ENCODE results near the gene HBM.
"Not testable (repeated sequence)": the region's sequence is repeated elsewhere in the genome, so short reads cannot be mapped to it uniquely, and the experiment has no call there.

Gene HBM

DNA sequence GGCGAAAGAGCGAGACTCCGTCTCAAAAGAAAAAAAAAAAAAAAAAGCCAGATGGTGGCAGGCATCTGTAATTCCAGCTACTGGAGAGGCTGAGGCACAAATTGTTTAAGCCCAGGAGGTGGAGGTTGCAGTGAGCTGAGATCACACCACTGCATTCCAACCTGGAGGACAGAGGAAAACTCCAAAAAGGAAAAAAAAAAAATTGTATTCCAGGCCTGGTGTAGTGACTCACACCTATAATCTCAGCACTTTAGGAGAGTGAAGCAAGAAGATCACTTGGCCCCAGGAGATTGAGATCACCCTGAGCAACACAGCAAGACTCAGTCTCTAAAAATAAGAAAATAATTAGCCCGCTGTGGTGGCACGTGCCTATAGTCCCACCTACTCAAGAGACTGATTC lies 34.6 kb downstream of the HBM start:
- H3K4me3 ChIP-seq (ENCODE audit: low read length in 2 of 2) = no peak overlapping the region
- no peaks in the 10 kb centered on the region for H3K4me1 ChIP-seq (ENCODE audit: control insufficient read depth in 2 of 2, insufficient read depth in 2 of 2, low read length in 2 of 2)
- H3K36me3 ChIP-seq (ENCODE audit: control insufficient read depth in 2 of 2, insufficient read depth in 2 of 2, low read length in 2 of 2) = peaks cover 31 to 53% of the 10 kb centered on the region in 2 donors
- no peak overlapping the region for H3K9ac ChIP-seq (ENCODE audit: low read depth in 1 of 2, low read length in 2 of 2)
- H3K27me3 ChIP-seq (ENCODE audit: control insufficient read depth in 2 of 2, insufficient read depth in 2 of 2, low read length in 2 of 2) = no peaks in the 10 kb centered on the region
- H3K27ac ChIP-seq (ENCODE audit: low read depth in 2 of 2, low read length in 2 of 2) = no peak overlapping the region
- H3K9me3 ChIP-seq (ENCODE audit: control insufficient read depth in 2 of 2, low read length in 2 of 2) = no peaks in the 10 kb centered on the region

DNA sequence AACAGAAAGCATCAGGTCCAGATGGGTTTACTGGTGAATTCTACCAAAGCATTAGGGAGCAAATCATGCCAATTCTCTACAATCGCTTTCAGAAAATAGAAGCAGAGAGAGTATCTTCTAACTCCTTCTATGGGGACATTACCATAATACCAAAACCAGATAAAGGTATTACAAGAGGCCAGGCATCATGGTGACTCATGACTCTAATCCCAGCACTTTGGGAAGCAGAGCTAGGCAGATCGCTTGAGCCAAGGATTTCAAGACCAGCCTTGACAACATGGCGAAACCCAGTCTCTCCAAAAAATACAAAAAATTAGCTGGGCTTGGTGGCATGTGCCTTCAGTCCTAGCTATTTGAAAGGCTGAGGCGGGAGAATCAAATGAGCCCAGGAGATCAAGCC lies 37.5 kb downstream of the HBM start:
- H3K27ac ChIP-seq (ENCODE audit: low read depth in 2 of 2, low read length in 2 of 2) = no peak overlapping the region
- no peak overlapping the region for H3K9ac ChIP-seq (ENCODE audit: low read depth in 1 of 2, low read length in 2 of 2)
- peaks cover 46 to 57% of the 10 kb centered on the region in 2 donors for H3K36me3 ChIP-seq (ENCODE audit: control insufficient read depth in 2 of 2, insufficient read depth in 2 of 2, low read length in 2 of 2)
- no peaks in the 10 kb centered on the region for H3K9me3 ChIP-seq (ENCODE audit: control insufficient read depth in 2 of 2, low read length in 2 of 2)
- H3K4me3 ChIP-seq (ENCODE audit: low read length in 2 of 2) = no peak overlapping the region
- H3K27me3 ChIP-seq (ENCODE audit: control insufficient read depth in 2 of 2, insufficient read depth in 2 of 2, low read length in 2 of 2) = no peaks in the 10 kb centered on the region
- H3K4me1 ChIP-seq (ENCODE audit: control insufficient read depth in 2 of 2, insufficient read depth in 2 of 2, low read length in 2 of 2) = no peaks in the 10 kb centered on the region

DNA sequence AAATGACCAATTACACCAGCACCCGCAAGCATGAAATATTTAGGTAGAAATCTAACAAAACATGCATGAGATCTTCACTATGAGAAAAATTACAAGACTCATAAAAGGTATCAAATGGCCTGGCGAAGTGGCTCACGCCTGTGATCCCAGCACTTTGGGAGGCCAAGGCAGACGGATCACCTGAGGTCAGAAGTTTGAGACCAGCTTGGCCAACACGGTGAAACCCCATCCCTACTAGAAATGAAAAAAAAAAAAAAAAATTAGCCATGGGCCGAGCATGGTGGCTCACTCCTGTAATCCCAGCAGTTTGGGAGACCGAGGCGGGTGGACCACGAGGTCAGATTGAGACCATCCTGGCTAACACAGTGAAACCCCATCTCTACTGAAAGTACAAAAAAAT lies 38.3 kb downstream of the HBM start:
- H3K27me3 ChIP-seq (ENCODE audit: control insufficient read depth in 2 of 2, insufficient read depth in 2 of 2, low read length in 2 of 2); H3K27ac ChIP-seq (ENCODE audit: low read depth in 2 of 2, low read length in 2 of 2); H3K4me1 ChIP-seq (ENCODE audit: control insufficient read depth in 2 of 2, insufficient read depth in 2 of 2, low read length in 2 of 2); H3K9me3 ChIP-seq (ENCODE audit: control insufficient read depth in 2 of 2, low read length in 2 of 2); H3K4me3 ChIP-seq (ENCODE audit: low read length in 2 of 2); H3K9ac ChIP-seq (ENCODE audit: low read depth in 1 of 2, low read length in 2 of 2): not testable (repeated sequence)
- H3K36me3 ChIP-seq (ENCODE audit: control insufficient read depth in 2 of 2, insufficient read depth in 2 of 2, low read length in 2 of 2) = peaks cover 42 to 52% of the 10 kb centered on the region in 2 donors

DNA sequence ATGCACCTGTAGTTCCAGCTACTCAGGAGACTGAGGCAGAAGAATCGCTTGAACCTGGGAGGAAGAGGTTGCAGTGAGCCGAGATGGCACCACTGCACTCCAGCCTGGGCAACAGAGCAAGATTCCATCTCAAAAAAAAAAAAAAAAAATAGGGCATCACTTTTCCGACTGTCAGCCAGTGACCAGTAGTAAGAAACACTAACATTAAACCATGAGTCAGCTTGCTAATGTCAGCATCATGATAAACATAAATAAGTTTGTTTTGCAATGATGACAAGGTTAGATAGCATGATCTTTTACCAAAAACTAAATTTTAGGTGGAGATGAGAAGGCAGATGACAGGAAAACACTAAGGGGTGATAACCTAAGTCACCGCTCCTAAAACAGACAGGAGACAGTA lies 43.6 kb downstream of the HBM start:
- not testable (repeated sequence) for H3K27me3 ChIP-seq (ENCODE audit: control insufficient read depth in 2 of 2, insufficient read depth in 2 of 2, low read length in 2 of 2); H3K9ac ChIP-seq (ENCODE audit: low read depth in 1 of 2, low read length in 2 of 2); H3K27ac ChIP-seq (ENCODE audit: low read depth in 2 of 2, low read length in 2 of 2); H3K4me1 ChIP-seq (ENCODE audit: control insufficient read depth in 2 of 2, insufficient read depth in 2 of 2, low read length in 2 of 2); H3K4me3 ChIP-seq (ENCODE audit: low read length in 2 of 2); H3K9me3 ChIP-seq (ENCODE audit: control insufficient read depth in 2 of 2, low read length in 2 of 2)
- H3K36me3 ChIP-seq (ENCODE audit: control insufficient read depth in 2 of 2, insufficient read depth in 2 of 2, low read length in 2 of 2) = peaks cover 42 to 67% of the 10 kb centered on the region in 2 donors

DNA sequence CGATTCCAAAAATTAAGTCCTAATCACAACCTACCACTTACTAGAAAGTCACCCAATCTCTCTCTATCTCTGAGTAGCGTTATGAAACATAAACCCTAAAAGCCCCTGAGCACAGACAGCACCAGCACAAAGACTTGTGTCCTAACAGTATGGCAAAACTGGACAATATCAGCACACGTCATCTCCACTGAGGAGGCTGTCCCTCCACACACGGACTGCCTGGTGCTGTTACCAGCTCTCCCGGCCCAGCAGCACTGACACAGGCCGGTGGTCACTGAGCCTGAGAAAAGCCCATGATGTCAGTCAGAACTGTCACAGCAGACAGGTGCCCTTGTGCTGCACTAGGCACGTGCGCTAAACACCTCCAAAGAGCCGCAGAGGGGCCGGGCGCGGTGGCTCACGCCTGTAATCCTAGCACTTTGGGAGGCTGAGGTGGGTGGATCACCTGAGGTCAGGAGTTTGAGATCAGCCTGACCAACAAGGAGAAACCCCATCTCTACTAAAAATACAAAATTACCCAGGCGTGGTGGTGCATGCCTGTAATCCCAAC lies 45.9 kb downstream of the HBM start:
- not testable (repeated sequence) for H3K4me1 ChIP-seq (ENCODE audit: control insufficient read depth in 2 of 2, insufficient read depth in 2 of 2, low read length in 2 of 2); H3K9ac ChIP-seq (ENCODE audit: low read depth in 1 of 2, low read length in 2 of 2); H3K4me3 ChIP-seq (ENCODE audit: low read length in 2 of 2); H3K9me3 ChIP-seq (ENCODE audit: control insufficient read depth in 2 of 2, low read length in 2 of 2); H3K27ac ChIP-seq (ENCODE audit: low read depth in 2 of 2, low read length in 2 of 2); H3K27me3 ChIP-seq (ENCODE audit: control insufficient read depth in 2 of 2, insufficient read depth in 2 of 2, low read length in 2 of 2)
- peaks cover 28 to 55% of the 10 kb centered on the region in 2 donors for H3K36me3 ChIP-seq (ENCODE audit: control insufficient read depth in 2 of 2, insufficient read depth in 2 of 2, low read length in 2 of 2)

DNA sequence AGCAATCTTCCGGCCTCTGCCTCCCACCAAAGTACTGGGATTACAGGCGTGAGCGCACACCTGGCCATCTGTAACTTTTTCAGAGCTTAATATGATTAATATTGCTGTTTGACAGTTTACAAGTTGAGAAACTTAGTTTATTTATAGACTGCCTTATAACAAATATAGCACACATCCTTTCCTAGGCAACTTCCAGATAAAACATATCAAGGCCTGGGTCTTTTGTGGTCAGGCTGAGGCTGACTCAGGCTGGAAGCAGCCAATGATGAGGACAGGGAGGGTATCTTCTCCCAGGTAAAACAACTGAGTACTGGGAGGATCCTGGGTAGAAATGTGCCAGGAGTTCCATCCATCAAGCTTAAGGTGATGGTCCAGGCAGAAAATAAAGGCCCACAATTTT lies 47.2 kb downstream of the HBM start:
- no peak overlapping the region for H3K4me3 ChIP-seq (ENCODE audit: low read length in 2 of 2)
- H3K9me3 ChIP-seq (ENCODE audit: control insufficient read depth in 2 of 2, low read length in 2 of 2) = no peaks in the 10 kb centered on the region
- no peak overlapping the region for H3K9ac ChIP-seq (ENCODE audit: low read depth in 1 of 2, low read length in 2 of 2)
- H3K27ac ChIP-seq (ENCODE audit: low read depth in 2 of 2, low read length in 2 of 2) = no peak overlapping the region
- H3K27me3 ChIP-seq (ENCODE audit: control insufficient read depth in 2 of 2, insufficient read depth in 2 of 2, low read length in 2 of 2) = no peaks in the 10 kb centered on the region
- H3K36me3 ChIP-seq (ENCODE audit: control insufficient read depth in 2 of 2, insufficient read depth in 2 of 2, low read length in 2 of 2) = peaks cover 23 to 55% of the 10 kb centered on the region in 2 donors
- H3K4me1 ChIP-seq (ENCODE audit: control insufficient read depth in 2 of 2, insufficient read depth in 2 of 2, low read length in 2 of 2) = no peaks in the 10 kb centered on the region
